Measurements from ENCODE around the gene TAF10.
A peak's percentile ranks its signal among the peaks of the same experiment; 100 is the strongest.

The TAF10 gene

GRCh38 chr11:6623391-6624363, 11.7 kb upstream of the TAF10 start:
- no peak for FAIRE-seq

DNA sequence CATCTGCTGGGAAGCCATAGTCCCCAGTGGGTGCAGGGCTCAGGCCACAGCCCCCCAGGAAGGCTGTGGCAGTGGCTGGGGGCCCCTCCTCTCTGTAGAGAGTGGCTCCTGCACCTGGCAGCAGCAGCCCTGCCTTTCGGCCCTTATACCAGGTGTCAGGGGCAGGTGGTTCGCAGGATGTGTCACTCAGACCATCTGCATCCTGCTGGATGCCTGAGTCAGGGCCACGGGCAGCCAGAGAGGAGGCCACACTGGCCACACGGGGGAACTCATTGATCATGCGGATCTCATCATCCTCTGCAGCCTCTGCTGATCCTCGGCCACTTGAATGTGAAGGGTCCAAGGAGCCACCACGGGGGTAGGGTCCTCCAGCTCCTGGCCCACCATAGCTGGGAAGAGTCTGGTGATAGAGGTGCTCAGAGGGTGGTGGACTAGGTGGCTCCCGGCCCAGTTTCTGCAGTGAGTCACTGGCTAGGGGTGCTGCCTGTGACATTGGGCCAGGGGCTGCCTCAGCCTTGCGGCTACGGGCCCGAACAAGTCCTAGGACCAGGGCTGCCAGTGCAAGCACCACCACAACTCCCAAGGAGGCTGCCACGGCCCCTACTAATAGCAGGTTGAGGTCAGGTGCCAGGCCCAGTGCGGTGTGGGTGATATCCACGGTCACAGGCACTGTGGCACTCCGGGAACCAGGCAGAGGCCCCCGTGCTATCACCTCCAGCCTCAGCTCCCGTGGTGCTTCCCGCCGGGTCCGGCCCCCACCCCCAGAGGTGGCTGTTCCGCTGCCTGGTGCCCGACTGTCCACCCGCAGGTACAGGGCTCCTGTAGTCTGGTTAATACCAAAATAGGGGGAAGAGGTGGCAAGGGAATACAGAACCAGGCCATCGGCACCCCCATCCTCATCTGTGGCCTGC, 10.5 kb upstream of the TAF10 start:
- FAIRE-seq = no peak

DNA sequence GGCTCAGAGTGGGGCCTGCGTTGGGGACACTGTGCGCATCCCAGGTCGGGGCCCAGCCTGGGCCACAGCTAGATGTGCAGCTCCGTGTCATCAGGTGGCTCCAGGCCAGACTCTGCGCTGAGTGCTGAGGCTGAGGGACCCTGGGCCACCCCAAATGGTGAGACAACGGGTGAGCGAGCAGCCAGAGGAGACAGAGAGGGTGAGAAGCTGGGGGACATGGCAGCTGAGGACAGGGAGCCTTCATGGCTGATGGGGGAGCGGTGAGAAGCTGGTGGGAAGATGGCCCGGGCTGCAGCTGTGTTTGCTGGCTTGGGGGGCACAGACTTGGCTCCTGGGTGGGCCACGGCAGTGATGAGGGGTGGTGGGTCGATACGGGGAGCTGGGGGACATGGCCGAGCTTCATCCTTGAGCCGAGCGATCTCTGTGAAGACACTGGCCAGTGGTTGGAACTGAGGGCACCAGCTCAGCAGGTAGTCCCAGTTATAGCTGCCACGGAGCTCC, 9.7 kb upstream of the TAF10 start:
- no peak for FAIRE-seq

DNA sequence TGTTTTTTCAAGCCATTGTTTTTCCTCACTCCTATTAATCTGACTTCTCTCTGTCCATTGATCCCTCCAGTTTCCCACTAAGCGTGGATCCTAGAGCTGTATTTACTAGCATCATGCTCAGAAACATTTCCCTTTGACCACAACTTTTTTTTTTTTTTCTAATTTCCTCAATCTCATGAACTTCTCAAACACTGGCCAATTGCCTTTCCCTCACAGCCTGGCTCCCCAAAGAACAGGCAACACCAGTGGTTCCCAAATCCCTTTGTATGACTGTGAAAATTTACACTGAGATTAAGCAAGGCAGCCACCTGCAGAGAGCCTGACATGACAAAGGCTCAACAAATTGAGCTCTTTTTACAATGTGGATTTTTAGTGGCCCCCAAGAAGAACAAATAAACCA, 8.6 kb upstream of the TAF10 start:
- no peak for FAIRE-seq

DNA sequence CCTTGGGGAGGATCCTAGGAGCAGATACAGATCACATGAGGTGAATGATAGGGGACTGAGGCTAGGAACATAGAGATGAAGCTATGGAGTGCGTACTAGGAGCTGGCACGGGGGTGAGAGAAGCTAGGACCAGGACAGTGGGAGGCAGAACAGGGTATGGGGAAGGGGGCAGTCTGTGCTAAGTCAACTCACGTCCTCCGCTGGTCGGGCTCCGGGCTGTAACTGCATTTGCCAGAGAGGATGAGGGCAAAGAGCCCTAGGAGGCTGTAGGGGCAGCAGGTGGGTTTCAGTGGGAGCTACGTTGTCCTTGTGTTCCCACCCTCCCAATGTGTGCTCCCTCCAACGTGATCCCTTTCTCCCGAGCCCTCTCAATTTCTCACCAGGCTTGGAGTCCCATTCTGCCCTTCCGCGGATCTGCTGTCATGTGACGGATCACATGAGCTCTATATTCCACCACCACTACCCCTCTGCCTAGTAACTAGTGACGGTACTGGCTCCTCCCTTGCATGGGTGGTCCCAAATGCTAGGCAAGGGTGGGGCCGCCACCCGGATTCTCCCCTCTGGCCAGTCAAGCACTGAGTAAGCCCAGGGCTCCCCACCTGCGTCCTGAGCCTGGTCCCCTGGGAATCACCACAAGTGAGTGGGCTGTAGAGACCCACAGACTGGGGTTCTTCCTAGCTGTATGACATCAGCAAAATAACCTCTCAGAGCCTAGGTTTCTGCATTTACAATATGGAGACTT, 7.2 kb upstream of the TAF10 start, which contains the start of gene TPP1:
Gene TPP1 (minus strand): TSS at position 419 of the 742 bp plus-strand sequence. CDS start 22 bp downstream, at position 397.
- peak; percentile 97 for FAIRE-seq

DNA sequence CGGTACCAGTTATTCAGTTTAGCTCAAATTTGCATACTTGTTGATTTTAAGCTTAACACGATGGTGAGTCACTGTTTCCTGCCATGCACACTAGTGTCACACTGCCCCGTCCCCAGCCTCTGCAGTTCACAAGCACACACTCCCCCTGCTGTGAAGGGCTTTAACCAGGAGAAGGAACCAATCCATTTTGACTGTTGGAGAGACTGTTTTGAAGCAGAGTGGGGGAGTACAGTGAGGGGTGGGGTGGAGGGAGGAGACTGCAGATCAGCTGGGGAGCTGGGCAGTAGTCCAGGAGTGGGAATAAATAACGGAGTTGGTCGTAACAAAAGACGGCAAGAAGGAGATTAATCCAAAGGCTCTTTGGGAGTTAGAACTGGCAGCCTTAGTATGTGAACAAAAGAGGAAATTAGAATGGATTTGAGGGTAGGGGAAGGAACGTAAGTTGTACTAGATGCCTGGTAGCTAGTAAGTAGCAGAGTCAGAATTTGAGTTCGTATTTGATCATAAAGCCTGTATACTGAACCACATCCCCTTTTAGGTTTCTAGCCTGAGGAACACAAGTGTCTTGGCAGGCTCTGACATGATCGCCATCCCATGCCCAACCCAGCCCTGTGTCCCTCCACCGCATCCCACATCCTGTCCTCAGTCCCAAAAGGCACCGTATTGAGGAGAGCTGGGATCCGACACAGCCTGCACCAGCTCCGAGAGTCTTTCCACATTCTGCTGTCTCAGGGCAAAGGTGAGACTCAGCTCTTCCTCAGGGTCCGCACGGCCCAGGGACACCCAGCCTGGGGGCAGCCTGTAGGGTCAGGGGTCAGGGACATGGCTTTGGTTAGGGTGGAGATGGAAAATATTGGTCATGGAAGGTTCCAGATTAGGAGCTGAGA, 6.3 kb upstream of the TAF10 start:
- no peak for FAIRE-seq

GRCh38 chr11:6617315-6617781, 5.3 kb upstream of the TAF10 start:
- FAIRE-seq = no peak

DNA sequence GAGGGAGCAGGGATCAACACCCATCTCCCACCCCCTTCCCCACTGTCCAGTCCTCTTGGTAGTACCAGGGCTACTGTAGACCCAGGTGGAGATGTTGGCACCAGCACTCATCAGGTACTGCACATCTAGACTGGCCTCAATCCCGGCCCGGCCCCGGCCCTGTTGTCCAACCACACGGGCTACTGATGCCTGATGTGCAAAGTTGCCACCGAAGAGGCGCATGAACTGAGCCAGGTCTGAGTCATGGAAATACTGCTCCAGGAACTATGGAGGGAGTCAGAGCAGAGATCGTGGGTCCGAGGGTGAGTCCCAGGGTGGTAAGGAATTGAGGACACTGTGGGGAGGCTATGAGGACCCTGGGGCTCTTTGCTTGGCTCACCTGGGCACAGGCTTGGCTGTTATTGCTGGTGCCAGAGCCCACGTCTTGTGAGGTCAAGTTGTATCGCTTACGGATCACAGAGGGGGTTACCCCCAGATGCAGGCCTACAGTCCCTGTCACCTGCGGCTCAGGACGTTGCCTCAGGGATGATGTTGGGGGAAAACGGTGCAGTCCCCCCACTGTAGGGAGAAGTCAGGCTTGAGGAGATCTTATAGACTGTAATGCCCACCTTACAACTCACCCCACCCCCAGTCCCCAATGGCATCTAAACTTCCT, 4.7 kb upstream of the TAF10 start:
- no peak for FAIRE-seq

- FAIRE-seq = no peak
These were observed 4.0 kb upstream of the TAF10 start for GRCh38 chr11:6615882-6616585.

- FAIRE-seq = no peak
These were observed 3.0 kb upstream of the TAF10 start for GRCh38 chr11:6615046-6615445.

- FAIRE-seq = no peak
These were observed 2.4 kb upstream of the TAF10 start for GRCh38 chr11:6614446-6614845.

DNA sequence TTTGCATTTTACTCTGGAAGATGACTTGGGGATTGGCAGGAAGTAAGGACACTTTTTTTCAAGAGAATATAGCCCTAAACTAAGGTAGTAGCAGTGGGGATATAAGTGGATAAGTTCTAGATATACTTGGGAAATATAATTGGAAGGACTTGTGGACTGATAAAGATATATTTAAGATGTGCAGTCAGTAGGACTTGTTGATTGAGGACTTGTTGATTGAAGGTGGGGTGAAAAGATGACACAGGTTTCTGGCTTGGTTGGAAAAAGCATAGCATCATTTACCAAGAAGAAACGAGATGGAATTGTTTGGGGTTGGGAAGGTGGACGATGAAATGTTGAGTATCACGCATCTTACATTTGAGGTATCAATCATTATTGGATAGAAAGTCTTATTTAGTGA, 1.5 kb upstream of the TAF10 start:
- no peak for FAIRE-seq

DNA sequence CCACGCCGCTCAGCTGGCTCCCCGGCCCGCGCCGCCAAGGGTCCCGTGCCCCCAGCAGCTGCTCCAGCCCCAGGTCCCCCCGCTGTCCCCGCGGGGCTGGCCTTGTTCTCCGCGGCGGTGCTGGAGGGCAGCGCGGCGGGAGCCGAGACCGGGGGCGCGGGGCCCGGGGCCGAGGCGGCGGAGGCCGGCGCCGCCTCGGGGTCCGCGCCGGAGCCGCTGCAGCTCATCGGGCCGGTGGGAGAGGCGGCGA, 128 bp downstream of the TAF10 start:
- FAIRE-seq = no peak

- no peak for FAIRE-seq
These were observed 689 bp downstream of the TAF10 start for GRCh38 chr11:6611092-6611962.

DNA sequence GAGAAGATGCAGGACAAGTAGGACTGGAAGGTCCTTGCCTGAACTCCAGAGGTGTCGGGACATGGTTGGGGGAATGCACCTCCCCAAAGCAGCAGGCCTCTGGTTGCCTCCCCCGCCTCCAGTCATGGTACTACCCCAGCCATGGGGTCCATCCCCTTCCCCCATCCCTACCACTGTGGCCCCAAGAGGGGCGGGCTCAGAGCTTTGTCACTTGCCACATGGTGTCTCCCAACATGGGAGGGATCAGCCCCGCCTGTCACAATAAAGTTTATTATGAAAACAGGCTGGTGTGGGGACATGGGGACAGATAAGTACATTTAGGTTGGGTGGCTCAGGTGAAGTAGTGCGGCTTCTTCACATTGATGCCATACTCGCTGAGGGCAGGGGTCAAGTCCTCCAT, 1.4 kb downstream of the TAF10 start:
- no peak for FAIRE-seq

- FAIRE-seq = no peak
These were observed 2.5 kb downstream of the TAF10 start for GRCh38 chr11:6609502-6610015.

GRCh38 chr11:6608726-6609501, 3.1 kb downstream of the TAF10 start:
- FAIRE-seq = no peak

GRCh38 chr11:6608011-6608410, 4.0 kb downstream of the TAF10 start:
- FAIRE-seq = no peak
